GM21515 (cell line): Measurements from ENCODE around the gene BICD2.
"Not testable (repeated sequence)": the region's sequence is repeated elsewhere in the genome, so short reads cannot be mapped to it uniquely, and the experiment has no call there.

ENCODE experiments used
- ATAC-seq: cut with Tn5 transposase; IDR thresholded peaks from one replicate; pipeline ENCODE4 v1.9.1; 2021; ENCODE audit not compliant: unreplicated experiment

Gene BICD2

DNA sequence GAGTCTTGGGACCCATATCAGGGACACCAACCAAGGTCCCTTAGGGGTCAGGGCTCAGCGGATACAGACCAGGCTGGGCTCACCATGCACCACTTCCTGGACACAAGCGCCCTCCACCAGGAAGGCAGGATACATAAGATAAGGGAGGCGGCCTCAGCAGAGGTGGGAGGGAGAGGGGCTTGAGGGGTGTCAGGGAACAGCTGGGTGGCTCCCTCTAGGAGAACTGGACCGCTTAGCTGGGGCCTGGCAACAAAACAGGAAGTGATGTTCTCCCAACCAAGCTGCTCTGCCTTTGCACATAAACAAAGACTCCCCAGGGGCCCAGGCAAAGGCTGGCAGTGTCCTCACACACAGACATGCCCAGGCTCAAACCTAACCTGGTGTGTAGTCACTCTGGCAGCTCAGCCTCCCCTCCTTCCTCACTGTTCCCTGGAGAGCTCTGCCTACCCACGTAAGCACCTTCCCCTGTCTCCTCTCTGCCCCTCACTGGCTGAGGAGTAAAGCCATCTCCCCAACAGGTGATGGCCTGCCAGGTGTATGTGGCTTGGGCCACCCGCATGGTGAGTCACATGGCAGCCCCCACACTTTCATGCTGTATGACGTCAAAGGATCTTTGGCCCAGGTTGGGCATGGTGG is 5.8 kb upstream of the BICD2 start:
- no peak for ATAC-seq

DNA sequence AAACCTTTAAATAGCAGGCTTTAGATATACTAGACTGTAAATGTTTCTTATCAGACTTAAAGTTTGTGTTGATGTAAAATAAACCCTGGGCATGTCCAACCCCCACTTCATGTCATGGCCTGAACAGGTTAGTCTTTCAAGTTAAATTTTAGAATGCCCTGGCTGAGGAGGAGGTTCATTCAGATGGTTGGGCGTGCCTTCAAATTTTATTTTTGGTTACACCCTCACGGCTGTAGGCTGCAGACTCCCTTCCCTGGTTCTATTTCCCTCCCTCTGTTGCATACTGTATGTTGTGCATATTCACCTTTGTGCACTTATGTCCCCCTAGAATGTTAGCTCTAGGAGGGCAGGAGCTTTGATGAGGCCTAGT is 5.3 kb upstream of the BICD2 start:
- no peak for ATAC-seq

DNA sequence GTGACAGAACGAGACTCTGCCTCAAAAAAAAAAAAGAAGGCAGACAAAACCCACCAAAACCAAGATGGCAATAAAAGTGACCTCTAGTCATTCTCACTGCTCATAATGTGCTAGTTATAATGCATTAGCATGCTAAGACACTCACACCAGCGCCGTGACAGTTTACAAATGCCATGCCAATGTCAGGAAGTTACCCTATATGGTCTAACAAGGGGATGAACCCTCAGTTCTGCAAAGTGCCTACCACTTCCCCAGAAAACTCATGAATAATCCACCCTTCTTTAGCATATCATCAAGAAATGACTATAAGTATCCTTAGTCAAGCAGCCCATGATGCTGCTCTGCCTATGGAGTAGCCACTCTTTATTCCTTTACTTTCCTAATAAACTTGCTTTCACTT is 4.7 kb upstream of the BICD2 start:
- ATAC-seq: no peak

DNA sequence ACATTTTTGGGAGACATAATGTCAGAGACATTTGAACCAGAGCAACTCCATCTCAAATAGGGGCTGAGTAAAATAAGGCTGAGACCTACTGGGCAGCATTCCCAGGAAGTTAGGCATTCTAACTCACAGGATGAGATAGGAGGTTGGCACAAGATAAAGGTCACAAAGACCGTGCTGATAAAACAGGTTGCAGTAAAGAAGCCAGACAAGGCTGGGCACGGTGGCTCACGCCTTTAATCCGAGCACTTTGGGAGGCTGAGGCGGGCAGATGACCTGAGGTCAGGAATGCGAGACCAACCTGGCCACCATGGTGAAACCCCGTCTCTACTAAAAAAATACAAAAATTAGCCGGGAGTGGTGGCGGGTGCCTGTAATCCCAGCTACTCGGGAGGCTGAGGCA is 4.2 kb upstream of the BICD2 start:
- not testable (repeated sequence) for ATAC-seq

DNA sequence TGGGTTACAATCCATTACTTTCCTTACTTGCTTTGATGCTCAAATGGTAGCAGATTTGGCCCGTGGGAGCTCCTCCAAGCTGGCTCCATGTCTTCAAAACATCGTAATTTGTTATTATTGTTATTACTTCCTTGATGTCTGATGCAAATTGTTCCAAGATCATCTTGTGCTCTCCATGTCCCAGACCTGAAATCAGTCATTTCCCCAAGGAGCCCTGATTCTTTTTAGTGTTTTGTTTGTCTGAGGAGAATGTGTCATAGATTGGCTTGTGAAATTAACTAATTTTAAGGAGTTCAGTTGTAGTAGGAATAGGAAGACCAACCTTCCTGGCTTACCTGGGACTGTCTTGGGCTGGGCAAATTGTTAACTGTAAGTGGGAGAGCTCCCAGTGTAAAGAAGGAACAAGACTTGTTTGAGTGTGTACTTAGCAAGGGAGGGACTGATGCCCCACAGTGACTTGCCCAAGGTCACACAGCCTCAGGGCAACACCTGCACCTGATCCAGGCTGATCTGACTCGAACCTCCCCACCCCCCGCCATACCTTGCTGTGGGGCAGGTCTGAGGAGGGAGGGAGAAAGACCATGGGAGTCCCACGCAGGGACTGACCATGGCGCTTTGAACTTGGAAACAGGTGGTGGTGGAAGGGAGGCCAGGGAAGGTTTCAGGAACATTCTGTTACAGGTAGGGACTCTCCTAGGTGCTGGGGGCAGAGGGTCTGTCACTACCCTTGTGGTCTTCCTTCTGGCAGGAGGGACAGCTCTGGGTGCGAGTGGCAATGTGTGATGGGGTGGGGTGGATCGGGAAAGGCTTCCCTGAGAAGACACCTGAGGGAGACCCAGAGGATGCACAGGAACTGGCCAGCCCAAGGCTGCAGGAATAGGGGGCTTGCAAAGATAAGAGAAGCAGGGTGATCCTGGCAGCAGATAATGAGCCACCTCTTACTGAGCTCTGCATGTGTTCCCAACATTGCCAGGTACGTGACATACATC is 2.7 kb upstream of the BICD2 start:
- ATAC-seq: no peak

DNA sequence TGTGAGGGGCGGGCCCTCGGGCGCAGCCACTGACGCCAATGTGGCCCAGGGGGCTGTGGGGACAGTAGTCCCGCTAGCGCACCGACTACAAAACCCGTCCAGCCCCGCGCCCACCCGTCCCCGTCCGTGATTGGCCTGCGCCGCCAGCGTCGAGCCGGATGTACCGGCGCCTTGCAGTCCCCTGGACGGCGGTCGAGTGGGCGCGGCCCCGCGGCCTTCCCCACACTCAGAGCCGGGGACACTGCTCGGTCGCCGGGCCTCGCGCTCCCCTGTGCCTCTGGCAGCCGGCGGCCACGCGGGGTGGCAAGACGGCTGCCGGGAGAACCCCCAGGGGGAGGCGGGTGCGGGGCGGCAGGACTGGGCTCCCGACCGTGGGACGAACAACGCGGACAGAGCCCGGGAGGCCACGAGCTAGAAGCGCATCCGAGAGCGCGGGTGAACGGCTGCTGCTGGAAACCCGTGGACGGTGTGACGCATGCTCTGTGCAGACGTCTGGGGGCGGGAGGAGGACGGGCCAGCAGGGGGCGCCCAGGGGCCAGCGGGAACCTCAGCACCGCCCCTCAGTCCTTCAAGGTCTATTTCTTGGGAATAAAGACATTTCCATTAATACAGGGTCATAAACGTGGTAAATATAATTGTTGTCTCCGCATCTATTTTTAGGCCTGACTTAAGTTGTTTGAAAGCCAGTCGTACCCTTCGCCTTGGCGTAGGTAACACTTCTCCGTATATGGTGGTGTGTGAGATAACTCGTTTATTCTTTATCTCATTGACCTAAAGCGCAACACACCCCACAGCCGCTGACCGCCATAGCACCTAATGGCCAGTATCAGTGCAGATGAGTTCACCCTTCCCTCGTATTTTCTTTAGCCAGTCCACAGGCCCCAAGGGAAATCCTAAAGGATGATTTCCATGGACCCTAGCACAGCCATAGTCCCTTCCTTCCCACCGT is 629 bp upstream of the BICD2 start:
- ATAC-seq: peak; percentile 94

DNA sequence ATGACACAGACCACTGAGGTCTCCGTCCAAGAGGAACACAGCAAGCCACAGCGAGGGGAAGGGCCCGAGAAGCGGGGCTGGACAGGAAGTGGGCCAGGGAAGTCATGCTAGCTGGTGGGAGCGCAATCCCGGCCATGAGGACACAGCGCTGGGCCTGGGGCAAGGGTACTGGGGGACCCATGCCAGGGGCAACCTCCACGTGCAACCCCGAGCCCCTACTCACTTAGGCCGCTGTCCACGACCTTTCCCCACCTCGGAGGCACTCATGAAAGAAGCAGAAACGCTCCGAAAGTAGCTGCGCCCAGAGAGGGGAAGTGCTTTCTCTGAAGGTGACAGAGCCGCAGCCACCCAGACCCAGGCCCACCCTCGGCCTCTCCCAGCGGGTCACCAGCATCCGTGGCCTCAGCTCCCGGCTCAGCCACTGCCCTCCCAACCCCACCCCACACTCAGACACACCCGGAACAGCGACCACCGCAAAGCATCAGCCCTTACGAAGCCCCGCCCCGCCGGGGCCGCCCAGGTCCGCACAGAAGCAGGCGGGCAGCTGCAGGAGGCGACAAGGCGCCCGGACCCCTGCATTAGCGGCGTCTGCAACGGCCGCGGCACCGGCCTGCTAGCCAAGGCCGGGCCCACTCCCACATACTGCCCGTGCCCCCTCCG is 782 bp downstream of the BICD2 start:
- ATAC-seq: no peak

DNA sequence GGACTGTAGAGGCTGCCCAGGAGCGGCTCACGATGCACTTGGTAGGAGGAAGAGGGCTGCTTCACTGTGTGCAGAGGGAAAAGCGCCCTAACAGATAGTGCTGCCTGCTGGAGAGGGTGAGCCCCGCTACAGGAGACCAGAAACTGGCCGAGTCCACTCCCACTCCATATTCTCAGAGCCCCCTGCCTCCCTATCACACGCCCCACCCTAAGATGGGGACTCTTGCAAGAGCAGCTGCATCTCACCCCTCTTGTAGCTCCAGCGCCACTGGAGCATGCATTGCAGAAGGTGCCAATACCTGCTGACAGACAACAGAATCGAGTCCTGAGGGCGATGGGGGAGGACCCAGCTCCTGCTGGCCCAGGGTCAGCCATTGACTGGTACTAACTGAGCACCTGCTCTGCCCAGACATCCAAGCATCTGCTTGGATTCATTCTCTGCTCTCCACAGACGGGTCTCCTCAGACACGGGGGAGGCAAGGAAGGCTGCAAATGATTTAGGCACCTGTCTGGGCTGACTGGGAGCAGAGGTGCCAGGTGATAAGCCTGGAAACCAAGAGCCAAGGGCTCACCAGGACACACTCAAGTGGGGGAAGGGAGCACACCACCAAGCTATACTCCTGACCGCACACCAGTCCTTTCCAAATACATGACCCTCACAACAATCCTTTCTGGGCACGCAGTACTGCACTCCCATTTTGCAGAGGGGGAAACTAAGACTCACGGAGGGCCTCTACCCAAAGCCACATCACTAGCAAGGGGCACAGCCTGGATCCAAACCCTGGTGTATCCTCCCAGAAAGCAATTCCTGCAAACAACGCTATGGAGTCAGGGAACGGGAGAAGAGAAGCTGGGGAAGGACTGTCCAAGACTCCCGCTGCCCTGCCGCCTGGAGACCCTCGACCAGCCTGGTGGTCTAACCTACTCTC is 1.6 kb downstream of the BICD2 start:
- ATAC-seq: no peak

DNA sequence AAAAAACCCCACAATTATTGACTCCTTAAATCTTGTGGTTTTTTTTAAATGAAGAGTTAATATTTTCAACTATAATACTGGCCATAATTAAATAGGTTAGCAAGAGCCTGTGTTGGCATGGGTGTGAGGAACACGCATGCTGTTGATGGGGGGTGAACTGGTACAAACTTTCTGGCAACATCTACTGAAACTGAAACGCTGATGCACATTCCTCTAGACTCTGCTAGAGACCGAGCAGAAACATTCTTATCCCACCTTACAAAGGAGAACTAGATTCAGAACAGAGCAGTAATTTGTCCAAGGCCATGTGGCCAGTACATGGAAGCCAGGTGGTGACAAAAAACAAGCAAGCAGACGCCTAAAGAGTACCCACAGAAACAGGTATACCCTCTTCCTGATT is 2.4 kb downstream of the BICD2 start:
- no peak for ATAC-seq

DNA sequence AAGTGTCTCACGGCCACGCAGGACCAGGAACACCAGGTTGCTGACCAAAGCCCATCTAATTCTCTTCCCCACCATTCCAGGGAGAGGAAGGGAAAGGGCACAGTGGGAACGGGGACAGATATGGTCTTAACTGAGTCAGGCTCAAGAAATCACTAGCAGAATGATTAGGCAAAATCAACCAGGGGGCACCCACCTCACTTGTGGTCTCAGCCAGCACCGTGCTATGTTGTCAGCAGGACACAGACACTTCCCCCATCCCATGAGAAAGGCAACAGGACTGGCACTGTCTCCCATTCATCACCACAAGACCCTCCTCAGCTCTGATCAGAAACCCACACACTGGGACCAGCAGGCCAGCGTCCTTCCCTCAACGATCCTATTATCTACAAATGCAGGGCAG is 2.9 kb downstream of the BICD2 start:
- ATAC-seq: no peak

DNA sequence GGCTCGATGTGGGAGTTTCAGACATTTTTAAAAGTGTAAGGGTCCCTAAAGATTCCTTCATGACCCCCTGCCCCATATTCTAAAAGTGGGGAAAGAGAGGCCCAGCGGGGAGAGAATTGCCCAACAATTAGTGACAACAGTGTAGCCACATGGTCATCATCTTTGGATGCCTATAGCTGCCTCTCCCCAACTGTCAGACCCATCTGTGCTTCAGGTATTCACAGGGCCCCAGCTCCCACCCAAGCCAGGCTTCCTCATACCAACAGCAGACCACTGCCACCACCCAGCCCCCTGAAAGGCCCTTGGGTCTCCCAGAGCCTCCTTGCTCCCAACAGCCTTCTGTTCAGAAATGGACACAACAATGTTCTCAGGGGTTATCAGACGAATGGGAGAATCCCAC is 4.1 kb downstream of the BICD2 start:
- ATAC-seq: no peak

DNA sequence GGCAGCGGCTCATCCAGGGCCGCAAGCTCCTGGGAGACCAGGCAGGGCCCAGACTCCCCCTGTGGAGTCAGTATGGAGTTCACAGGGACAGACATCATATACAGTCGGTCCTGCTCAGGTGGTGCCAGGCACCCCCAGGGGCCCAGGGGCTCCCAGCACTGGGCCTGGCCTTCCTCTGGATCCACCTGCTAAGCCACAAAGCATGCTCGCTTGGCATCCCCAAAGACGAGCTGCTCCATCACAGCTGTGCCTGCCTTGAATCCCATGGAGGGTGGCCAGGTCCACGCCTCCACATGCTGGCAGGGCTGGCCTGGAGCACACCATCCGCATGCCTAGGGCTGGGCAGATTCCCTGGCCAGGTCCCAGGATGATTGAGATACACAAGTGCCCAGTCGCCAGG is 4.6 kb downstream of the BICD2 start:
- no peak for ATAC-seq

DNA sequence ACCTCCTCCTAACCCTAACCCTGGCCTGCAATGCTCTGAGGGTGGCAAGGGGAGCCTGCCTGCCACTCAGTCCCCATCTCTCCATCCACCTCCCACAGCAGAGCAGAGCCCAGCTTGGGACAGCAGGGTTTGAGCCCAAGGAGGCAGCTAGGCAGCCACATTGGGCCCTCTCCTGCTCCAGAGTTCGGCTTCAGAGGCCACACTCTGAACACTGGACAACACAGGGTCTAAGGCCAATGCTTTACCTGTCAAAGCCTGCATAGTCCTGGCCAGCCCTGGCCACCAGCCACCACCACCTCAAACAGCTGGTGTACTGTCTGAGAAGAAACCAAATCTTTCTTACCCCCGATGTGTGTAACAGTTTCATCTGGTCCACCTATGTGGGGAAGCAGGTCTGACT is 5.2 kb downstream of the BICD2 start:
- ATAC-seq: no peak

DNA sequence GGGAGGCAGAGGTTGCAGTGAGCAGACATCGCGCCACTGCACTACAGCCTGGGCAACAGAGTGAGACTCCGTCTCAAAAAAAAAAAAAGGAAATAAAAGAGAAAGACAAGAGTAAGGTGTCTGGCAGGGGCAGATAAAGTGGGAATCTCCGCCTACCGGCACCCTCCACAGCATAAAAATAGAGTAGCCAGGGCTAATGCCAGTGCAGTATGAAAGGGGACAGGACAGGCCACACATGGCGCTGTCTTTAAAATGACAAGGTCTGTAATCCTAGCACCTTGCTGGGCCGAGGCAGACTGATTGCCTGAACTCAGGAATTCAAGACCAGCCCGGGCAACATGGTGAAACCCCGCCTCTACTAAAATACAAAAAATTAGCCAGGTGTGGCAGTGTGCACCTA is 7.8 kb downstream of the BICD2 start:
- no peak for ATAC-seq

DNA sequence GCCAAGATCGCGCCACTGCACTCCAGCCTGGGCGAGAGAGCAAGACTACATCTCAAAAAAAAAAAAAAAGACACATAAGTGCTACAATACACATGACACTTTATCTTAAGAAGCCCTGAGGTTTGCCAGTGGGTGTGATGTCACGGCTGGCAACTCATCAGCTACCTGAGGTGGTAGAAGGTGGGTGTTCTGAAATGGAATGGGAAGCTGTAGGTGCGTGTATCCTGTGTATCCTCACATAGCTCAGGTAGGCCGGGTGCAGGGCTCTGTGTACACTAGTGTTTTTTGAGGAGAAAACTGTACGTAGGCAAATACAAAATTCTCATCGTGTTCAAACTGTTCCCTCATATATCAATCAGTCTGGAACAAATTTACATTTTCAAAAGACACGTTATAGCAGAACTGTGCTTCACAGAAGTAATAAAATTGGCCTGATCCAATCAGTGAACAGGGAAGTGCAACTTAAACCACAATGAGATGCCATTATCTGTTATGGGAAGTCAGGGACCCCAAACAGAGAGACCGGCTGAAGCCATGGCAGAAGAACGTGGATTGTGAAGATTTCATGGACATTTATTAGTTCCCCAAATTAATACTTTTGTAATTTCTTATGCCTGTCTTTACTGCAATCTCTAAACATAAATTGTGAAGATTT is 10.4 kb downstream of the BICD2 start:
- no peak for ATAC-seq

DNA sequence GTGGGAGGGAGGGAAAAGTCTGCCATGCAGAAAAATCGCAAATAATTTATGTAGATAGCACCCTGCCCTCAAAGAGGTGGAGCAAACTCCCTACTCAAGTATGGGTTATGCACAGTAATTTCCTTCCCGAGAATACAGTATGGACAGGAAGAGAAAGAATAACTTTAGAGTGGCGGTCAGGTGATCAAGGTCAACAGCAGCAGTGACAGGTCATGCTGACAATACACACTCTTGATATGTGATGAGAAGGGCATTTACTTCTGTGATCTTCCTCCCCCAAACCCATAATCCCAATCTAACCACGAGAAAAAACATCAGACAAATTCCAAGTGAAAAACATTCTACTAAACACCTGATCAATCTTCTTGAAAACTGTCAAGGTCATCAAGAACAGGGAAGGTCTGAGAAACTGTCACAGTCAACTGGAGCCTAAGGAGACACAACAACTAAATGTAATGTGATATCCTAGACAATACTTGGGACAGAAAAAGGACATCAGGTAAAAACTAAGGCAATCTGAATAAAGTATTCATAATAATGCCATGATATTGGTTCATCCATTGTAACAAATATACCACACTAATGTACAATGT is 11.7 kb downstream of the BICD2 start:
- no peak for ATAC-seq

DNA sequence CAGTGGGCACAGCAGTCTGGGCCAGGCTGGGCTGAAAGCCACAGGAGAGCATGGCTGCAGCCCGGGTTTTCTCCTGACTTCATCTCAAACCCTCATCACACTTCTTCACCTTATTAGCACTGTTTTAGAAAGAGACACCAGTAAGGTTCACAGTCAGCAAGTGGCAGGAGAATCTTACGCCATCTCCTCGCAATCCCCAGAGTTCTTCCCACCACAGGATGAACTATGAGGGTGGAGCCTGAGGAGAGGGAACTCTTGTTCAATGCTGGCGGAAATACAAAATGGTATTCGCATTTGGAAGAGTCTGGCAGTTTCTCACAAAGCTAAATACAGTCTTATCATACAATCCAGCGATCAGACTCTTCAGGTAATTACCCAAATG is 14.7 kb downstream of the BICD2 start:
- no peak for ATAC-seq

DNA sequence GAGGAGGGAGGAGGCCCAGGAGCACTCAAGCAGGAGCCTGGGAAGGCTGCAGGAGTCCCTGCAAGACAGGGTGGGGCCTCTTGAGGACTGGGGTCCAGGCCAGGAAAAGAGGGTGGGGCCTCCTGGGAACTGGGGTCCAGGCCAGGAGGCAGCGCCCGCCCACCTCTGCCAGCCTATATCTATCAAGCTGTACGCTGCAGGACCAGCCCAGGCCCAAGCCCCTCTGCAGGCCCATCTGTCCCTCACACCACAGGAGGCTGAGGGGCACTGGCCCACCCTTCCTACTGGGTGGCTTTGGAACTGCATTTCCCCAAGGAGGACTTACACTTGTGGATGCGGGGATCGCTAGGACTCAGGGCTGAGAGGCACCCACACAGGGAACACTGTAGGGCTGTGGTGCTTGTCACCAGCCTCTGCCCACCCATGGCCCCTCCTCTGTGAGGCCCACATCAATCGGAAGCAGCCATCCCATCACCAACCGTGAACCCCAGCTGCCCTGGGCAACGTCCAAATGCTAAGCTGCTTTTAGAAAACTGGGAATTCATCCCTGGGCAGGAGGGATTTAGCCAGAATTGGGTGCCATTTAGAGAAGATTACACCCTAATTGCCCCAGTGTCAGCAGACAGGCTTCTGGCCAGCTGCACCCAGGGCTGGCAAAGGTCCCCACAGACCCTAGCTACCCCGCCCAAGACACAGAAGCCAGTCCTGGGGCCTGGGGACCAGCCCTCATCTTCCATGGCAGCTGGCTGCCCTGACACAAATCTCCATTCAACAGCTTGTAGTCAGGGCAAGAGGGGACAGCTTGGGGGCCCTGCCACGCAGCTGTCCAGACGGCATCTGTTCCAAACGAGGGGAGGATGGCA is 15.3 kb downstream of the BICD2 start:
- ATAC-seq: no peak
